ENCODE data around the gene FRAT1.

The FRAT1 gene

DNA sequence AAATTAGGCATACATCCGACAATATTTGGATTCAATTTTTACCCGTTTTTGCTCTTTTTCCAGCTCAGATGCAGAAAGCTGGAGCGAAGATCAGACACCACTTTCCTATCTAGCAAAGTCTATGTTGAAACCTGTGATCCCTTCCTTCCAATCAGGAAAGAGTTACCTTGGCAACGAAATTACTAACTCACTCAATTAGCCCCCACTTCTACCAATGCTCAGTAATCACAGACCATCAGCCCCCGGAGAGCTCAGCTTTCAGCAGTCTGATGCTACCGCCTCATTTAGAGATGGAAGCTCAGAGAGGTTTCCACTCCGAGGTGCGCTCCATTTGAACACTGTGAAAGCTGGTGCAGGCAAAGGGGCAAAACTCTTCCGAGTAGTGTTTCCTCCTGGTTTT, 6.7 kb downstream of the FRAT1 start:
- no peak overlapping the region for H3K27ac ChIP-seq
- TF ChIP-seq ZFX (IDR thresholded peaks at IDR 0.05; ENCODE audit: borderline replicate concordance), result no peak
- TF ChIP-seq, protein P1, sequence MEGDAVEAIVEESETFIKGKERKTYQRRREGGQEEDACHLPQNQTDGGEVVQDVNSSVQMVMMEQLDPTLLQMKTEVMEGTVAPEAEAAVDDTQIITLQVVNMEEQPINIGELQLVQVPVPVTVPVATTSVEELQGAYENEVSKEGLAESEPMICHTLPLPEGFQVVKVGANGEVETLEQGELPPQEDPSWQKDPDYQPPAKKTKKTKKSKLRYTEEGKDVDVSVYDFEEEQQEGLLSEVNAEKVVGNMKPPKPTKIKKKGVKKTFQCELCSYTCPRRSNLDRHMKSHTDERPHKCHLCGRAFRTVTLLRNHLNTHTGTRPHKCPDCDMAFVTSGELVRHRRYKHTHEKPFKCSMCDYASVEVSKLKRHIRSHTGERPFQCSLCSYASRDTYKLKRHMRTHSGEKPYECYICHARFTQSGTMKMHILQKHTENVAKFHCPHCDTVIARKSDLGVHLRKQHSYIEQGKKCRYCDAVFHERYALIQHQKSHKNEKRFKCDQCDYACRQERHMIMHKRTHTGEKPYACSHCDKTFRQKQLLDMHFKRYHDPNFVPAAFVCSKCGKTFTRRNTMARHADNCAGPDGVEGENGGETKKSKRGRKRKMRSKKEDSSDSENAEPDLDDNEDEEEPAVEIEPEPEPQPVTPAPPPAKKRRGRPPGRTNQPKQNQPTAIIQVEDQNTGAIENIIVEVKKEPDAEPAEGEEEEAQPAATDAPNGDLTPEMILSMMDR (IDR thresholded peaks at IDR 0.05), result no peak

DNA sequence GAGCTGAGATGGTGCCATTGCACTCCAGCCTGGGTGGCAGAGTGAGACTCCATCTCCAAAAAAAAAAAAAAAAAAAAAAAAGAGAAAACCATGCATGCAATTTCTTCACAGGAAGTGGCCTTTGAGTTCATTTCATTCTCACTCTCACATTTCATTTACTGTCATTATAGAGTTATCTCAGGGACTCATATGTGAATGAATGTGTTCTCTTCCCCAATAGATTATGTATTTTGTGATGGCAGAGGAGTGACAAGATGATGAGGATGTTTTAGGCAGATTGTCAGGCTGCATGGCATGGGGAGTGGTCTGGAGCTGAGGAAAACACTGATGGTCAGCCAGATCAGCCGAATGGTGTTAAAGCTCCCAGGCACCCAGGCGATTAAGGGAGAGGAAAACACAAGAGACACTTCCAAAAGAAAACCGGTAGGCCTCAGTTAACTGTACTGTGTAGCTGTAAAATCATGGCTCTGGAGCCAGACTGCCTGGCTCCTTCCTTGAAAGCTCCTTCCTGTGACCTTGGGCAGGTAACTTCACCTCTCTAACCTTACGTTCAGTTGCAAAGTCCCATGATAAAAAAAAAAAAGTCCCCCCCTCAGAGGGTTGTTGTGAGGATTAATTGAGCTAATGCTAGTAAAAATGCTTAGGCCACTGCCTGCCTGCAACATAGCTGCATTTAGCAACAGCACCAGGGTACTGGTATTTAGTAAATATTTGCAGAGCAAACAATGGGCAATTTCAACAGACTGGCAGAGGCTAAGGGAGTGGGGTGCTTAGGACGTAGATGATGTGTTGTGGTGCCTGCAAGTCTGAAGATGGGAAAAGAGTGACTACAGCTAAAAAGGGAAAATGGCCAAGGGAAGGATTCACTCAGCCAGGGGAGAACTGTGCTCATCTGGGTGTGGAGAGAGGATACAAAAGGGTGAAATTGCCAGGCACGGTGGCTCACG, 8.6 kb downstream of the FRAT1 start:
- TF ChIP-seq, protein P1 (IDR thresholded peaks at IDR 0.05), result no peak
- TF ChIP-seq ZFX (IDR thresholded peaks at IDR 0.05; ENCODE audit: borderline replicate concordance), result no peak
- peak overlapping the region; percentile 81 for H3K27ac ChIP-seq

DNA sequence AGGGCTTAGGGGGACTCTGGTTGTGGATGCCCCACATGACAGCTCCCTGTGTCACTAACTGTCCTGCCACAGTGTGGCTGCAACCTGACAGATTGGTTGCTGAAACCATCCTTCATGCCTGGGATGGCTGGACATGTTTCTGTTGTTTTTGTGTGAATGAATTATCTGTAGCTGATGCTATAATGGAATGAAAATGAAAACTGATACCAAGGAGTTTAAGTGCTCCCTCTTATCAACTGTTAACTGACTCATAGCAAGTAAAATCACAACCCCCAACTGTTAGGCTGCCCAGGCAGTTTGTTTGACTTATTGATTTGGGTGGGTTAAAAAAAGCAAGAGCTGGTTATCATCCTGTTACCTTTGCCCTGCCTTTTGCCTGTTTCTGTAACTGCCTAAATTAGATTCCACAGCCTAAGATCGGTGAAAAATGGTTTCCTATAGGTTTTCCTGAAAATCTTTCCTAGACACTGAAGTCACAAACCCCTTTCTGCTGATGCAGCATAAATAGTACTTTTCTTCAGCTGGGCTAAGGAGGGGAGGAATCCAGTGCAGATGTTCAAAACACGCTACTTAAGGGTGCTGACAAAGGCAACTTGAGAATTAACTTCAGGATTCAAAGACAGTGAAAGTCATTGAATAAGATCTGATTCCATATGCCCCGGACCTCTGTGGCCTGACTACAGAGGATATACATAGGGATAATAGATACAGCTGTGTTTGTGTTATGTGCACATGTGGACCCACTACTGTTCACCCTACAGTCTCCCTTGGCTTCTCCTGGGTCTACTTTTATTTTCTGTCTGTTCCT, 9.8 kb downstream of the FRAT1 start:
- TF ChIP-seq, protein P1 (IDR thresholded peaks at IDR 0.05), result no peak
- no peak for TF ChIP-seq ZFX (IDR thresholded peaks at IDR 0.05; ENCODE audit: borderline replicate concordance)
- peak overlapping the region; percentile 81 for H3K27ac ChIP-seq

DNA sequence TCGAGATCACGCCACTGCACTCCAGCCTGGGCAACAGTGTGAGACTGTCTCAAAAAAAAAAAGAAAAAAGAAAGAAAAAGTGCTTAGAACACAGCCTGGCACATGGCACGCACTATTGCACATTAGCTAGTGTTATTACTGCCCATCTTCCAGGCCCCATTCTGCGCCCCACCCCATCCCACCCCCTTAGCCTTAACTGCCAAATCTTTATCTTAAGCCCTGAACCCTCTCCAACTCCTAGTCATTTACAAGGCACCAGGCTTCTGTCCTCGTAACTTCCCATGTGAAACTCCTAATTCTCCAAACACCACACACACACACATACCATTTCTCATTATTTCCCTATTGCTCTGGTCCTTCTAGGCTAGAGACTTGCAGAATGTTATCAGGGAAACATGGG, 10.7 kb downstream of the FRAT1 start:
- TF ChIP-seq, protein P1 (IDR thresholded peaks at IDR 0.05), result no peak
- TF ChIP-seq ZFX (IDR thresholded peaks at IDR 0.05; ENCODE audit: borderline replicate concordance), result no peak
- H3K27ac ChIP-seq, result peak overlapping the region; percentile 81

DNA sequence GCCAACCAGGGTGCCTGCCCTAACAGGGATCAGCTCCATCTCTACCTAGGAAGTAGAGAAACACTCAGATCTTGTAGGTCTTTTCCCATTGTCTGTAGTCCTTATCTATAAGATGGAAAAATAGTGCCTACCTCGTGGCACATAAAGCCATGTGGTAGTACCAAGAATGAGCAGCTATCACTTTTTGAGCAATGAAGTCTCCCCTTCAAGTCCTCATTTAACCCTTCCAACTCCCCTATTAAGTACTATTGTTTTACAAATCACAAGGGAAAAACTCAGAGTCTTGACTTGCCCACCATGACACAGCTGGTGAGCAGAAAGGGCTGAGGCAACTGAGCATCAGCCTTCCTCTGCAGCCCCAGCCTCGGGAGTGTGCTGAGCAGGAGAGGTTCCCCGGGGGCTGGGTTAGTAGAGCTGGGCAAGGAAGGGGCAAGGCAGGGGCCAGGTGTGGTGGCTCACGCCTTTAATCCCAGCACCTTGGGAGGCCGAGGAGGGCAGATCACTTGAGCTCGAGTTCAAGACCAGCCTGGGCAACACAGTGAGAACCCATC, 12.2 kb downstream of the FRAT1 start:
- no peak overlapping the region for H3K27ac ChIP-seq
- no peak for TF ChIP-seq ZFX (IDR thresholded peaks at IDR 0.05; ENCODE audit: borderline replicate concordance)
- TF ChIP-seq, protein P1 (IDR thresholded peaks at IDR 0.05), result no peak

DNA sequence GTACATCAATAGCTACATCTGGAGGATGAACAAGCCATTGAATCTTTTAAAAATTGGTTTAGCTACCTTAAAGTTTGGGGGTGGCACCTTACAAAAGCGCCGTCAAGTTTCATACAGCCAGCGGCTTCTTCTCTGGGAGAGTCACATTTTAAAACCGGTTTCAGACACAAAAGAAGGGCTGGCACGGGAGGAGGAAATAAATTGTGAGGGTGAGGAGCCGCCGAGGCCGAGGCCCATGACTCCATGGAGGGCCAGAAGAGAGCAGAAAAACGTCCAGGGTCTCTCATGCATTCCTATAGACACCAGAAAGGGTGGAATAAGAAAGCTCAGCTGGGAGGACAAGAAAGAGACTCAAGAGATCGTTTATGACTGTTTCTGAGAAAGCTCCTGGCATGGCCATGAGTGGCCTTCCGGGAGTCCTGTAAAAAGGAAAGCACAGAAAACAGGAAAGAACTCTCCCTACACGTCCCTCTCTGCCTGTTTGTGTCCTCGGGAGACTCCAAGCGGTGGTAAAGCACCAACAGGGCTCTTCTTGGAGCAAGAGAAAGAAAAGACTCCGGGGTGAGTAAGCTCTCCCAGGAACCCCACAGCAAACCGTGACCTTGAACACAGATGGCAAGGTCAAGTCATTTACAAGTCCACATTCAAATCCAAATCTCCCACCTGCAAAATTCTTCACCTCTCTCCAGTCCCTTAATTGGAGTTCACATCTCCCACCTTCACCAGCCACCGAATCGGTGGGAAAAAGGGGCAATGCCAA, 13.7 kb downstream of the FRAT1 start:
- no peak for TF ChIP-seq ZFX (IDR thresholded peaks at IDR 0.05; ENCODE audit: borderline replicate concordance)
- TF ChIP-seq, protein P1 (IDR thresholded peaks at IDR 0.05), result no peak
- H3K27ac ChIP-seq, result no peak overlapping the region
